Ammon's horn (tissue), 1 donor: ENCODE measurements around the gene PLEKHM2.

Experiments
- DNase-seq: peaks from one replicate; pipeline ENCODE4 v3.0.0-alpha.2; 2016; ENCODE audit warnings: low spot score

PLEKHM2 gene

DNA sequence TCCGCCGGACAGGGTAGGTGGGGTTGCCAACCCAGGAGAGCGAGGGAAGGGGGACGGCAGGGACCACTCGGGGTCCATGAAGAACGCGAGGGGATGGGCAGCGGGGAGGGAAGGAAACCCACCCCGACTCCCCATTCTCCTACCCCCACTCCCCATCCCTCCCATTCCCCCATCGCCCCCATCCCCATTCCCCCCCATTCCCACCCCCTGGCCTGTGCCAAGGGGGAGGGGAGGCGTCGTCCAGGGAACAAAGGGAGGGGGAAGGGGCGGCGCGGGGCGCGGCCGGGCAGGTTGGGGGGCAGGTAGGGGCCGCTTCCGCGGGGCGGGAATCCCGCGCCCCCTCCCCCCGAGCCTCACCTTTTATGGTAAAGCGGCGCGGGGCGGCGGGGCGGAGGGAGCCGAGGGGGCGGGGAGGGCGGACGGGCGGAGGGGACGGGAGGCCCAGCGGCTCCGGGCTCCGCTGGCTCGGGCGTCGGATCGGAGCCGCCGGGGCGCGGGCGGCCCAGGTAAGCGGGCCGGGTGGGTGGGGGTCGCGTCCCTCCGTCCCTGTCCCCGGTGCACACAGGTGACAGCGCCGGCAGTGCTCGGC, 74.3 kb downstream of the PLEKHM2 start, which contains the start of gene FBLIM1:
Gene FBLIM1, plus strand, starts transcription at position 453 of the 589 bp plus-strand sequence. CDS start 6,189 bp downstream, outside the sequence.
- no peak for DNase-seq

DNA sequence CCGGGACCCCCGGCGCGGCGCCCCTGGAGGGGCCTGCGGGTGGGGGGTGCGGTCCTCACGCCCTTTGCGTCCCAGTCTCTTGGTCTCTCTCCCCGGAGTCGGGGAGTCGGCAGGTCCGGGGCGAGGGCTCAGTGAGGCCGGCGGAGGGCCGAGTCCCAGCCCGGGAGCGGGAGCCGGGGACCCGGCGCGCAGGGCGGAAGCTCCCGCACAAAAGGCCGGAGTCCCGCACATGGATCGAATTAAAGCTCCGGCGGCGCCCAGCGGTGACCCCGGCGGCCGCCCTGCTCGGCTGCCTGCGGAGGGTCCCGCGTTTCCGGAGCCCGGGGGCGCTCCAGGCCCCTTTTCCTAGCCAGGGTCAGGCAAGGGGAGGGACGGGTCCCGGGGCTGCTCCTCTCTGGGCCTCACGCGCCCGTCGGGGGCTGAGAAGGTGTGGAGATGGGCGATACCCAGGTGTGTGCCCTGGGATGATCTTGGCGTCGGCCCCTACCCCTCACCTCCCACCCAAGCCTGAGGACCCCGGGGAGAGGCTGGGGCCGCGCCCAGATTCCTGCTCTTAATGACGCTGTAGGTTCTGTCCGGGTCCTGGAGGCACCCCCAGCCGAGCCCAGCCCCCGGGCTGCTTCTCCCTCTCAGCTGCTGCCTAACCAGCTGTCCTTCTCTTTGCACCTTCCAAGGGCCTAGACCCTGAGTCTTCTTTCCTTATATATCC, 75.0 kb downstream of the PLEKHM2 start:
- no peak for DNase-seq

DNA sequence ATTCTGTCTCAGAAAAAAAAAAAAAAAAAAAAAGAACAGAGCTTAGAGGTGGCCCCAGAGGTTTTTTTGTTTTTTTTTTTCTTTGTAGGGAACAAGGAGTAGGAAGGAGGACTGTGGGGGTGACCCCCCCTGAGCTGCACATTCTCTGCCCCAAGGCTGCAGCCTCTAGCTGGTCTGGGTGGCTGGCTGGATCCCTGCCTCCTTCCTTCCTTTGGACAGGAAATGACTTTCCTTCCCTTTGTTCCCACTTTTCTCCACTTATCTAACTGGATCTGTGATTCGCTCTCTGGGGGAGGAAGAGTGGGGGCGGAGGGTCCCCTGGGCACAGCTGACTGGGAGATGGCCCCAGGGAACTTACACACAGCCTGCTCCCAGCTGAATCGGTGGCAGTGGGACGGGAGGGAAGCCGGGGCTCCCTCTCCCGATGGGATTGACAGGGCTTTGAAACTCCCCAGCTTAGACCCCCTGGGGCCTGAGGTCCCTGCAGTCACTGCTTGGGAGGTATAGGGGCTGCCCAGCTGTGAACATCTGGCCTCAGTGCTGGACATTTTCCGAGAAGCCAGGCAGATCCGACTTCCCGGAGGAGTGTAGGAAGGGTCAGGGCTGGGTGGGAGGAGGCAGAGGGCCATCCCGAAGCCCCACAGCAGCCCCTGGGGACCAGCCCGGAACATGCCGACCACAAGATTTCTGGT, 76.5 kb downstream of the PLEKHM2 start:
- DNase-seq = no peak

DNA sequence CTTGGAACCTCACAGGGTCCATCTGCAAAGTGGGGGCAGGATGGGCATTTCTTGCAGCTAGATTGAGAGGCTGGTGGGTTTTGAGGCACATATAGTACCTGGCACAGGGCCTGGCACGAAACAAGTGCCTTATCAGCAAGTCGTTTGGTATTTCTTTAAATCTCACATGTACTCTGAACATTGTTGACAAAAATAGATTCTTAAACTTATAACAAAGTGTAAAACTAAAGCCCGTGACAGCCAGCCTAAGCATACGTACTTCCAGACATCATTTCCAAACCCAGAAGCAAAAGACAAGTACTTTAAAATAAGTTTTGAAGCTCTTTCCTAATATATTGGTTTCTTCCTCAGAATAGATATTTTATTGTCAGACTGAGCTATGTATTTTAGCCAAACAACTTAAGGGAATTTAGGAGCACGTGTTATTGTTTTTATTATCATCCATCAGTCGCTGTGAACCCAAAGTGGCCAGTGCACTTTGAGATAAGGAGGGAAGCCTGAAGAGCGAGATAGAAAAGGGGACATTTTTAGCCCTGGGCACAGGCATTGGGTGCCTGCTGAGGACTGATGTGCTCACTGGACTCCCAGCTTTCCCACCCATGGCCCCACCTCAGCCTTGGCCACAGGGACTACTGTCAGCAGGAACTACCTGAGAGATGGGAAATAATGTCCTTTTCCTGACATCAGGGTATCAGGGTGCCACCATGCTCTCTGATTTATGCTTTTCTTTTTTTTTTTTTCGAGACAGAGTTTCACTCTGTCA, 77.4 kb downstream of the PLEKHM2 start:
- DNase-seq = no peak

DNA sequence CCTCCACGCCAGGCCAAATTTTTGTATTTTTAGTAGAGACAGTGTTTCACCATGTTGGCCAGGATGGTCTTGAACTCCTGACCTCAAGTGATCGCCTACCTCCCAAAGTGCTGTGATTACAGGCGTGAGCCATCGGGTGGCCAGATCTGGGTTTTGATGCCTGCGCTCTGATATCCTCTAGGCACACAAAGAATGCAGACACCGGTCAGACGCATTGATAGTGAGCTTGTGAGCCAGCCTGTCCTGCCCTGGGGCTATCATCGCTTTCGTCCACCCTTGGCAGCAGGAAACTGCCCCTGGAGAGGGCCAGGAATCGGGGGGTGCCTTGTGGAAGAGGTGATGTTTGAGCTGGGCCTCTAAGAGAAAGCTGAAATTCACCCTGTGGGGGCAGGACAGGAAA, 78.4 kb downstream of the PLEKHM2 start:
- no peak for DNase-seq

DNA sequence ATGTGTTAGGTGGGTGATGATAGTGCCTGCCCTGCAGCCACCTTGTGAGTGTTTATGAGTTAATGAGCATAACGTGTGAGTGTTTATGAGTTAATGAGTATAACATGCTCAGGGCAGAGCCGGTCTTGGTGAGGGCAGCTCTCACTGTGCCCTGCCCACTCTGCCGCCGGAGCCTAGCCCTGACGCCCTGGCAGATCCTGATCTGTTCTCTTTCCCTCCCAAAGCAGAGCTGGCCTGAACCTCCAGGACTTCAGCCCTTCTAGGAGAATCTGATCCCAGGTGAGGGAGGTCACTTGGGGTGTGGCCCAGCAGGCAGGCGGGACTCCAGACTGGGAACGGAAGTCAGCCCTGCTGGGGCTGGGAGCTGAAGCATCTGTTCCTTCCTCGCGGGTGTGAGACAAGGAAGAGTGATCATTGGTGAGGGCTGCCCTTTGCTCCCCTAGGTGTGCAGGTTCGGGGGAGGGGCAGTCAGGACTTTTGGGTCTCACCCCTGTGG, 80.2 kb downstream of the PLEKHM2 start:
- no peak for DNase-seq

DNA sequence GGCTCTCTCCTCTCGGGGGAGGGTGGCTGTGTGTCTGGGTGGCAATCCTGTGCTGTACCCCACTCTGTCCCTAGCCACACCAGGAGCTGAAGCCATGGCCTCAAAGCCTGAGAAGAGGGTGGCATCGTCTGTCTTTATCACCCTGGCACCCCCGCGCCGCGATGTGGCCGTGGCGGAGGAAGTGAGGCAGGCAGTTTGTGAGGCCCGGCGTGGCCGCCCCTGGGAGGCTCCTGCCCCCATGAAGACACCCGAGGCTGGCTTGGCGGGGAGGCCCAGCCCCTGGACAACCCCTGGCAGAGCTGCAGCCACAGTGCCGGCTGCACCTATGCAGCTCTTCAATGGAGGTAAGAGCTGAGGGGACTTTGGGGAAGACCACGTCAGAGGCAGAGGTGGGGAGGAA, 80.8 kb downstream of the PLEKHM2 start:
- no peak for DNase-seq

DNA sequence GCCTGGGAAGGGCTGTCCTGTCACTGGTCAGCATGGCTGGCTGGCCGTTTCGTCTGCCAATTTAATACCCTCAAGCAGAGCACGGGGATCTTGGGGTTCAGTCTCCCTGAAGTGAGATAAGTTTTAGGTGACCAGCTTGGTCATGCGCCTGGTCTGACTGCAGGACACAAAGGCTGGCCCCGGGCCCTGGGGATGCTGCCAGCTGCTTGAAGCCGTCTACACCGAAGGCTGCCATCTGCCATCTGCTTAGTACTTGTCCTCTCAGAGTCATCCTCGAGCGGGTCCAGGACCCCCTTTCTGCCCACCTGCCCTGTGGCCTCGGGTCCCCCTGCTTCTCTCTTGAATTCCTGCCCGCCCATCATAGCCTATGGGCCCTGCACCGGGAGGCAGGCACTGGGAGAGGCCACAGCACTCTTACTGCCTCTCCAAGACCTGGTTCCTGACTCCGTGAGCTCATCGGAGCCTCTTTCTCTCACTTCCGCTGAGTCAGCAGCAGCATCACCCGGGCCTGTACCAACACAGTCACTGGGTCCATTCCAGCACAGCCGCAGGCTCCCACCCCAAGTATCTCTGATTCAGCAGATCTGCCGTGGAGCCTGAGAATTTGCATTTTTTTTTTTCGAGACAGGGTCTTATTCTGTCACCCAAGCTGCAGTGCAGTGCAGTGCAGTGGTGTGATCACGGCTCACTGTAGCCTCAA, 81.5 kb downstream of the PLEKHM2 start:
- DNase-seq = no peak

DNA sequence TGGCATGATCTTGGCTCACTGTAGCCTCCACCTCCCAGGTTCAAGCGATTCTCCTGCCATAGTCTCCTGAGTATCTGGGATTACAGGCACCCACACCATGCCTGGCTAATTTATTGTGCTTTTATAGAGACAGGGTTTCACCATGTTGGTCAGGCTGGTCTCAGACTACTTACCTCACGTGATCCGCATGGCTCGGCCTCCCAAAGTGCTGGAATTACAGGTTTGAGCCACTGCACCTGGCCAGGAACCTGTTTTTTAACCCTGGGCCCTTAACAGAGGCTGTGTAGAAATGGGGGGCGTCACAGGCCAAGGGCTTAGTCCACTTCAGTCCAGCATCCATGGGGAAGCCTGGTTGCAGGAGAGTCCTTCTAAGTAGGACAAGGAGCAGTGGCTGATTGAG, 83.8 kb downstream of the PLEKHM2 start:
- no peak for DNase-seq

DNA sequence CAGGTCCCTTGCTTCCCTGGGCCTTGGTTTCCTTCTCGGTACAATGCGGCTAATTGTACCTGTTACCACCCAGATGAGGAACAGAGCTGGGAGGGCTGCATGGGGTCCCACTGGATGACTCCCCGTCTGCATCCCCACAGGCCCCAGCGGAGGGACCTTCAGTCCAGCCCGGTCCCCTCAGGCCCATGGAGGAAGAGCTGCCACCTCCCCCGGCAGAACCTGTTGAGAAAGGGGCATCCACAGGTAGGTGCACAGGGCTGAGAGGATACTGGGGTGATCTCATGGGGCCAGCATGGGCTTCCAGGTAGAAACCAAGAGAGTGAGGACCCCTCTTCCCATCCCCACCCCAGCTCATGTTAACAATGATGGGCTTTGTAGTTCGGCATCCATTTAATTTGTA, 84.3 kb downstream of the PLEKHM2 start:
- no peak for DNase-seq

DNA sequence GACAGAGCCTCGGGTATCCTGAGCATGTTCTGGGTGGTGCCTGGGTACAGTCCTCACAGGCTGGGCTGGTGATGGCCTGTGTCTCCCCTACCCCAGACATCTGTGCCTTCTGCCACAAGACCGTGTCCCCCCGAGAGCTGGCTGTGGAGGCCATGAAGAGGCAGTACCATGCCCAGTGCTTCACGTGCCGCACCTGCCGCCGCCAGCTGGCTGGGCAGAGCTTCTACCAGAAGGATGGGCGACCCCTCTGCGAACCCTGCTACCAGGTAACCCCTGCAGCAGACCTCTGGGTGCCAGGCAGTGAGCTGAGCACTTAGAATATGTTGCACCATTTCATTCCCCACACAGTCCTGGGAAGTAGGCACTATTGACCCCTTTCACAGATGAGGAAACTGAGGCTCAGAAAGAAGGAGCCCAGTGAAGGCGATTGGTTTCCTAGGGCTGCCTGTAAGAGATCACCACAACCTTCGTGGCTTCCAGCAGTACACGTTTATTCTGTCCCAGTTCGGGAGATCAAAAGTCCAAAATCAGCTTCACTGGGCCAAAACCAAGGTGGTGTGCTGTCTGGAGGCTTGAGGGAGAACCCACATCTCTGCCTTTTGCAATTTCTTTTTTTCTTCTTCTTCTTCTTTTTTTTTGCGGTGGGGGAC, 86.3 kb downstream of the PLEKHM2 start:
- DNase-seq = no peak

DNA sequence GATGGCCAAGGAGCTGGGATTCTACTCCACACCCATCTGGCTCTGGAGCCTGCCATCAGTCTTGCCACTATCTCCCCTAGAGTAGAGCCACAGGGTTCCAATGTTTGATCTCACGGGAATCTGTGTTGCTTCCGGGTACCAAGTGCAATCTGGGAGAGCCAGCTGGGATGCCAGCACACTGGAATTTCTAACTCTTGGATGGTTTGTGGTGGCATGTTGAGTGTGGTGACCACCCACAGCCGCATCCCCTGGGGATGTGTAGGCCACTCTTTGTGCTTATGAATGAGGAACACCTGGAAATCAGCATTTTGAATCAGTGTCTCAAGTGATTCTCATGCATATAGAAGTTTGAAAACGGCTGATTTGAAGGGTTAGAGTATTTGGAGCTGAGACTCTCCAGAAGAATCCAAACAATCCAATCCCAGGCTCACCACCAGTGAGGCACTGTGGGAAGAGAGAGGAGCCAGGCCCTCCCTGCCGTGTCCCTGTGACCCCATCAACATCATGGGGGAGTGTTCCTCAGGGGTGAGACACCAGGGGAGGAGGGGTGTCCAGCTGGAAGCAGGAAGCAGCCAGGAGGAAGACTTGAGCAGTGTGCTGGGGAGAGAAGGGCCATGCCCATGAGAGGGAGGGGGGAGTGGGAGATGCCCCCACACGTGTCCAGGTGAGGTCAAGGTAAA, 87.9 kb downstream of the PLEKHM2 start:
- no peak for DNase-seq

DNA sequence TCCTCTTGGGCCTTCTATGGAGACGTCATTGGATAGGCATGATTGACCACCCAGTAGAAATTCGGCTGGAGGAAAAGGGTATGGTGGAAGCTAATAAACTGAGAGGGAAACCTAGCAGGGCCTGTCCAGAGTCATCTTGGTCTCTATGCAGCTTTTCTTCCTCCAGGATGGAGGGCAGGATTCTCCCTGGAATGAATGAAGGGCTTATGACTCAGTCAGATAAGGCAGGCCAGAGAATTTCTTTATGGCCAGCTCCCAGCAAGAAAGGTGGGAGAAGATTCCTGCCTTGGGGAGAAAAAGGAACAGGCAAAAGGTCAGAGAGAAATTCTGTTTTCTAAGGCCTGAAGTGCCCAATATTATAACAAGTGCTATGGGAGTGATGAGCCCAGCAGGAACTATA, 91.6 kb downstream of the PLEKHM2 start:
- no peak for DNase-seq

DNA sequence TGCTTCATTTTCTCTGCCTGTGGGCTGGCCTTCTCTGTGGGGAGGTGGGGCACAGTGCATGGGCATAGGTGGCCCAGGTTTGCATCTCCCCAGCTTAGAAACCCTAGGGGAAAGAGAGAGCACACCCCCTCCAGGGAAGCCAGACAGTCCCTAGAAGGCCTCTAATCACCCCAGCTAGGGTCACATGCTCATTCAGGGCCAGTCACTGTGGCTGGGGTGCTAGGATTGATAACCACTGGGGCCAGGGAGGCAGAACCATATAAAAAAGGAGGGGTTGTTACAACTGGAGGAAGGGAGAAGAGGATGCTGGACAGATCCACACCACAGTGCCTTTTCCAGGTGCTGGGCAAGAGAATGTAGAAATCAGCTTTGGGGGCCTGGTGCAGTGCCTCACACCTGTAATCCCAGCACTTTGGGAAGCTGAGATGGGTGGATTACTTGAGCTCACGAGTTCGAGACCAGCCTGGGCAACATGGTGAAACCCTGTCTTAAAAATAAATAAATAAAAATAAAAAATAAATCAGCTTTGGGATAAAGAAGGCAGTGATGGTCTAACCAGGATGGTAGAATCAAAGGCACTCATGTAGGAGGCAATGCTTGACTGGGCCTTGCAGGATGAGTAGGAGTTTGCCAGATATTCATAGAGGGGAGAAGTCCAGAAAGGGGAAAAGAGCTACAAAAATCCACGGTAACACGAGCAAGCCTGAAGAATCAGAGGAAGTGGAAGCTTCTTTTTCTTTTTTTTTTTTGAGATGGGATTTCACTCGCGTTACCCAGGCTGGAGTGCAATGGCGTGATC, 94.0 kb downstream of the PLEKHM2 start:
- no peak for DNase-seq
